ENCODE data around the gene P2RX7. TPM values are rescaled to one million over a fixed set of nuclear protein-coding genes. Genes with fewer than 3 reads are reported as not detected.

The P2RX7 gene
- polyA plus RNA-seq, 1 of the 3 experiments (the other 2 are of a cell fraction), result 0.43 TPM

- TF ChIP-seq REST (IDR thresholded peaks at IDR 0.05; ENCODE audit: low read depth, low read length), result no peak
- no peak for TF ChIP-seq SIN3A (IDR thresholded peaks at IDR 0.05; ENCODE audit: borderline replicate concordance, low read depth, low read length)
- TF ChIP-seq FOXJ3 (CRISPR knock-in tag; IDR thresholded peaks at IDR 0.05), result no peak
- TF ChIP-seq IRF3 (IDR thresholded peaks at IDR 0.05; ENCODE audit: low read depth, low read length), result no peak
- no peak for TF ChIP-seq FOXM1 (IDR thresholded peaks at IDR 0.05; ENCODE audit: low read depth)
- no peak for TF ChIP-seq YY1 (IDR thresholded peaks at IDR 0.05; ENCODE audit: low read depth)
- TF ChIP-seq MAX (IDR thresholded peaks at IDR 0.05; ENCODE audit: low read depth), result no peak
Measured at GRCh38 chr12:121209221-121209620, 76.5 kb downstream of the P2RX7 start (continued).

- POLR2A ChIA-PET, result no interaction called here
- Histone ChIP-seq H3K27ac (ENCODE audit: low read depth in 2 of 2, low read length in 1 of 2) (peak within 1 kb of the TSS; percentile 54 to 68; a peak in 3 of 4 replicates), H3K4me1 (ENCODE audit: control insufficient read depth in 1 of 2, insufficient read depth in 2 of 2, low read depth in 1 of 2, low read length in 1 of 2) (peaks cover 7 to 9% of the 10 kb centered on the region in 2 experiments; a peak in 3 of 4 replicates), H3K4me2 (peak within 1 kb of the TSS; percentile 84), H3K79me2 (ENCODE audit: insufficient read depth) (no peaks in the 10 kb centered on the region), H2AFZ (ENCODE audit: low read depth) (peak within 1 kb of the TSS; percentile 94), H3K4me3 (ENCODE audit: low read depth in 2 of 2, low read length in 1 of 2) (peak within 1 kb of the TSS; percentile 60 to 73), H3K9me3 (no peaks in the 10 kb centered on the region), H4K20me1 (ENCODE audit: insufficient read depth) (no peaks in the 10 kb centered on the region), H3F3A (replicated peaks; ENCODE audit: insufficient read depth) (peaks cover 4% of the 10 kb centered on the region), H3K9me2 (no peaks in the 10 kb centered on the region), H3K36me3 (replicated peaks in 1 of 2; ENCODE audit: control insufficient read depth in 1 of 2, insufficient read depth in 2 of 2, low read length in 1 of 2) (peaks cover 0 to 6% of the 10 kb centered on the region in 2 experiments), H3K9ac (peak within 1 kb of the TSS; percentile 82), H3K27me3 (ENCODE audit: insufficient read depth) (no peaks in the 10 kb centered on the region)
- DNase-seq, result peak; percentile 97
- TF ChIP-seq POLR2AphosphoS5 (IDR thresholded peaks at IDR 0.05; ENCODE audit: low read depth, low read length), result peak; percentile 81
- 0 out of 2 replicates have a peak, but pooled peaks have one; percentile 9 for TF ChIP-seq SIN3A (IDR thresholded peaks at IDR 0.05; ENCODE audit: borderline replicate concordance, low read depth, low read length)
- TF ChIP-seq YY1 (IDR thresholded peaks at IDR 0.05; ENCODE audit: low read depth), result peak; percentile 65
- no peak for TF ChIP-seq GABPA (IDR thresholded peaks at IDR 0.05; ENCODE audit: low read depth)
- TF ChIP-seq MAX (IDR thresholded peaks at IDR 0.05; ENCODE audit: low read depth), result peak; percentile 60; the same call in 1 of the 2 replicates
- TF ChIP-seq USF2 (IDR thresholded peaks at IDR 0.05; ENCODE audit: borderline replicate concordance, low read depth, low read length), result no peak
- TF ChIP-seq ELF1 (IDR thresholded peaks at IDR 0.05), result no peak
- no peak; a peak in 1 of 4 replicates for TF ChIP-seq EP300 (IDR thresholded peaks at IDR 0.05; ENCODE audit: borderline replicate concordance in 1 of 2, low read depth in 1 of 2, low read length in 1 of 2)
- peak; percentile 84 for TF ChIP-seq MXI1 (IDR thresholded peaks at IDR 0.05; ENCODE audit: low read depth, low read length)
- TF ChIP-seq RAD21 (IDR thresholded peaks at IDR 0.05; ENCODE audit: low read length), result peak; percentile 46
- peak; percentile 16; the same call in 1 of the 2 replicates for TF ChIP-seq SMC3 (IDR thresholded peaks at IDR 0.05; ENCODE audit: low read depth, low read length)
- TF ChIP-seq CTCF (IDR thresholded peaks at IDR 0.05), result peak; percentile 46
- WGBS (ENCODE audit: low lambda C conversion rate), result 21% methylated on average over 34 of the region's 97 CpGs
- CTCF ChIA-PET, result interaction anchor here (0.9 to 1.1 kb wide), 4 partner anchors 14 to 28 kb away, joined by 3 to 5 read pairs (median 4); no protein-coding TSS in a partner anchor
Measured at GRCh38 chr12:121209624-121210572, 77.2 kb downstream of the P2RX7 start, which contains the start of gene P2RX4. Gene P2RX4, plus strand, starts transcription at chr12:121210129. Its CDS starts 36 bp downstream, at chr12:121210165.
